ENCODE measurements around the gene NTNG1. TPM values are rescaled to one million over a fixed set of nuclear protein-coding genes. Genes with fewer than 3 reads are reported as not detected.

Gene NTNG1
- total RNA-seq, 2 donors from 2014 or later, result 2.5 to 2.6 TPM

DNA sequence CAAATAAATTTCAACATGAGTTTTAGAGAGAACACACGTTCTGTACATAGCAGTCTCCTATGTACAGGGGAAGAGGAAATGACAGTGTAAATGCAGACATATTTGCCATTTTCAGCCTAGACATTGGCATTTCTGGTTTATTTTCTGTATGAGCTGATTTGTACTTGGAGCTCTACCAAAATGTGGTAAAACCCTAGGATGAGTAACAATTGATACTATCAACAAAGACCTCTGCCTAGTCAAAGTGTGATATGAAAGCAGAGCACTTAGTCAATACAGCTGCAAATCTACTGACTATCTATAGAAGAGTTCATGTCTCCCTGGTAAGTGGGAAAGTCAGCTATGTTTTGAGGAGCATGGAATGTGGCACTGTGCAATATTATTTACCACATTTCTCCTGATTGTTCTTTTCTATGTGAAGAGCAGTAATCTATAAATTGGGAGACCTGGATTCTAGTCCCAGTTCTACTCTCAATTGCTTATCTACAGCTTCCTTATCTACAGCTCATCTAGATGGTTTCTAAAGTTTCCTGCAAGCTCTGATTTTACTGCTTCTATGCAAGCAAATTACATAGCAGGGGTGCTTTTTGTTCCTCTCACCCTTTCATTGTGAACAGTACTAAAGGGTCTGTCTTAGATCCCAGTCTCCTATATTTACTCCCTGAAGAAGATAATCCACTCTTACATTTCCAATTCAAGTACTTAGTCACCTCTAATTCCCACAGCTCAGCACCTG is 334.2 kb downstream of the NTNG1 start:
- H3K27me3 ChIP-seq (ENCODE audit: control insufficient read depth, insufficient read depth, low read length, poor library complexity, severe bottlenecking), result peaks cover 33% of the 10 kb centered on the region
- no peak for DNase-seq
- no peak overlapping the region for H3K27ac Mint-ChIP-seq
- H3K4me1 Mint-ChIP-seq, result peaks cover 11% of the 10 kb centered on the region
- no peak overlapping the region for H3K4me3 Mint-ChIP-seq
- H3K36me3 ChIP-seq (ENCODE audit: control insufficient read depth, insufficient read depth, low read length), result no peaks in the 10 kb centered on the region
- H3K27me3 Mint-ChIP-seq (ENCODE audit: insufficient read depth), result peaks cover 38% of the 10 kb centered on the region
- H3K27ac ChIP-seq (ENCODE audit: low read depth, low read length), result no peak overlapping the region
- H3K36me3 Mint-ChIP-seq (ENCODE audit: low read depth), result no peaks in the 10 kb centered on the region
- H3K4me1 ChIP-seq (ENCODE audit: control insufficient read depth, insufficient read depth, low read length), result no peaks in the 10 kb centered on the region
- 93 to 100% methylated on average over 1 of the region's 1 CpG for WGBS, 2 experiments (ENCODE audit: insufficient coverage in 1 of 2, insufficient read length in 1 of 2)
- no peaks in the 10 kb centered on the region for H3K9me3 ChIP-seq (ENCODE audit: control insufficient read depth, low read length)
- TF ChIP-seq, protein P1, sequence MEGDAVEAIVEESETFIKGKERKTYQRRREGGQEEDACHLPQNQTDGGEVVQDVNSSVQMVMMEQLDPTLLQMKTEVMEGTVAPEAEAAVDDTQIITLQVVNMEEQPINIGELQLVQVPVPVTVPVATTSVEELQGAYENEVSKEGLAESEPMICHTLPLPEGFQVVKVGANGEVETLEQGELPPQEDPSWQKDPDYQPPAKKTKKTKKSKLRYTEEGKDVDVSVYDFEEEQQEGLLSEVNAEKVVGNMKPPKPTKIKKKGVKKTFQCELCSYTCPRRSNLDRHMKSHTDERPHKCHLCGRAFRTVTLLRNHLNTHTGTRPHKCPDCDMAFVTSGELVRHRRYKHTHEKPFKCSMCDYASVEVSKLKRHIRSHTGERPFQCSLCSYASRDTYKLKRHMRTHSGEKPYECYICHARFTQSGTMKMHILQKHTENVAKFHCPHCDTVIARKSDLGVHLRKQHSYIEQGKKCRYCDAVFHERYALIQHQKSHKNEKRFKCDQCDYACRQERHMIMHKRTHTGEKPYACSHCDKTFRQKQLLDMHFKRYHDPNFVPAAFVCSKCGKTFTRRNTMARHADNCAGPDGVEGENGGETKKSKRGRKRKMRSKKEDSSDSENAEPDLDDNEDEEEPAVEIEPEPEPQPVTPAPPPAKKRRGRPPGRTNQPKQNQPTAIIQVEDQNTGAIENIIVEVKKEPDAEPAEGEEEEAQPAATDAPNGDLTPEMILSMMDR (conservative IDR thresholded peaks at IDR 0.05), result no peak
- no peaks in the 10 kb centered on the region for H3K9me3 Mint-ChIP-seq
- no peak overlapping the region for H3K4me3 ChIP-seq (ENCODE audit: low read length)
- no peak overlapping the region for H3K9ac ChIP-seq (ENCODE audit: extremely low read depth, low read length, poor library complexity, severe bottlenecking)

DNA sequence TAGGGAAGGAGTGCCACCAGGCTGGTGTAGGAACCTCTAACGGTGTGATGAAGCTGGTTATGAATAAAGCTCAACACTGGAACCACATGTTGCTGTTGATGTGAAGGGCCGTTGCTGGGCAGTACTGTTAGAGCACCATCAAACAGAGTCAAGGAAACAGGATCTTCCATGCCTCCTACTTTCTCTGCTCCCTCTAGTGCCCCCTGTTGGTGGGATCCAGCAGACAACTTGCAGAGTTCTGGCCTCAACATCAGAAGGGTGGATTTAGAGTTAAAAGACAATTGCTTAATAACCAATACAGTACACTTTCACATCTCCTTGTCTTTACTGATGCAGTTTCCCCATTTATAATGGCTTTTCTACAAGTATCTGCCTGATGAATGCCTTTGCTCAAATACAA is 336.4 kb downstream of the NTNG1 start:
- no peaks in the 10 kb centered on the region for H3K36me3 ChIP-seq (ENCODE audit: control insufficient read depth, insufficient read depth, low read length)
- no peak overlapping the region for H3K9ac ChIP-seq (ENCODE audit: extremely low read depth, low read length, poor library complexity, severe bottlenecking)
- H3K27me3 Mint-ChIP-seq (ENCODE audit: insufficient read depth), result peaks cover 37% of the 10 kb centered on the region
- no peaks in the 10 kb centered on the region for H3K9me3 Mint-ChIP-seq
- WGBS, 2 experiments (ENCODE audit: insufficient coverage in 1 of 2, insufficient read length in 1 of 2), result 89 to 94% methylated on average over 1 to 2 of the region's 2 CpGs
- no peaks in the 10 kb centered on the region for H3K9me3 ChIP-seq (ENCODE audit: control insufficient read depth, low read length)
- peaks cover 19% of the 10 kb centered on the region for H3K4me1 Mint-ChIP-seq
- H3K27me3 ChIP-seq (ENCODE audit: control insufficient read depth, insufficient read depth, low read length, poor library complexity, severe bottlenecking), result peaks cover 30% of the 10 kb centered on the region
- TF ChIP-seq, protein P1 (conservative IDR thresholded peaks at IDR 0.05), result peak; percentile 83
- no peaks in the 10 kb centered on the region for H3K4me1 ChIP-seq (ENCODE audit: control insufficient read depth, insufficient read depth, low read length)
- no peaks in the 10 kb centered on the region for H3K36me3 Mint-ChIP-seq (ENCODE audit: low read depth)
- no peak overlapping the region for H3K4me3 Mint-ChIP-seq
- no peak overlapping the region for H3K4me3 ChIP-seq (ENCODE audit: low read length)
- H3K27ac Mint-ChIP-seq, result no peak overlapping the region
- no peak overlapping the region for H3K27ac ChIP-seq (ENCODE audit: low read depth, low read length)
- peak; percentile 82 for DNase-seq

DNA sequence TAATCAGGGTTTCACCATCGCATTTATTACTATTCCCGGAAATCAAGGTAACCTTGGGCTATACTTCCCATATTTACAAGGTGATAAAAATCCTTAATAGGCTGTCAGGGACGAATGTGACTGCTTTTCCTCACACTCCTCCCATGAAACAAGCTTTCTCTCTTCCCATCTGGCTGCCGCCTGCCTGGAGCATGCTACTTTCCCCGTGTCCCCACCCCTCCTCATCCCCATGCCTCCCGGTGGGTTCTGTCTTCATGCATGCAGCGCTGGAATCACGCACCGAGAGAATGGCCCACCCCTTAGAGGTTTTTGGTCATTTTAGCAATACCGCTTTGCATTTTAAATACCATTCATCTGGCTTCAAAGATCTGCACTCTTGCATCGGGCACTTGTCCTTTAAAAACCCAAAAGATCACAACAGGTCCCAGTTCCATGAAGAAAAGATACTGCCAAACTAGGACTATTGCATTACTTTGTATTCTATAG is 339.1 kb downstream of the NTNG1 start:
- Mint-ChIP-seq H3K27me3 (ENCODE audit: insufficient read depth) (peaks cover 16% of the 10 kb centered on the region), H3K9me3 (no peaks in the 10 kb centered on the region), H3K27ac (no peak overlapping the region), H3K36me3 (ENCODE audit: low read depth) (no peaks in the 10 kb centered on the region), H3K4me1 (peaks cover 25% of the 10 kb centered on the region), H3K4me3 (no peak overlapping the region)
- TF ChIP-seq, protein P1 (conservative IDR thresholded peaks at IDR 0.05), result no peak
- H3K27me3 ChIP-seq (ENCODE audit: control insufficient read depth, insufficient read depth, low read length, poor library complexity, severe bottlenecking), result peaks cover 5% of the 10 kb centered on the region
- 86 to 91% methylated on average over 10 to 11 of the region's 11 CpGs for WGBS, 2 experiments (ENCODE audit: insufficient coverage in 1 of 2, insufficient read length in 1 of 2)
- no peaks in the 10 kb centered on the region for H3K4me1 ChIP-seq (ENCODE audit: control insufficient read depth, insufficient read depth, low read length)
- H3K9ac ChIP-seq (ENCODE audit: extremely low read depth, low read length, poor library complexity, severe bottlenecking), result no peak overlapping the region
- no peak overlapping the region for H3K27ac ChIP-seq (ENCODE audit: low read depth, low read length)
- no peak for DNase-seq
- no peaks in the 10 kb centered on the region for H3K9me3 ChIP-seq (ENCODE audit: control insufficient read depth, low read length)
- no peaks in the 10 kb centered on the region for H3K36me3 ChIP-seq (ENCODE audit: control insufficient read depth, insufficient read depth, low read length)
- no peak overlapping the region for H3K4me3 ChIP-seq (ENCODE audit: low read length)
